HG03103 (cell line): ENCODE measurements around the gene TMEM19.
"Not testable (repeated sequence)": the region's sequence is repeated elsewhere in the genome, so short reads cannot be mapped to it uniquely, and the experiment has no call there.

Experiments used
- ATAC-seq: cut with Tn5 transposase; IDR thresholded peaks from one replicate; pipeline ENCODE4 v1.9.1; 2021; ENCODE audit warnings: low read depth; ENCODE audit not compliant: unreplicated experiment

The TMEM19 gene

DNA sequence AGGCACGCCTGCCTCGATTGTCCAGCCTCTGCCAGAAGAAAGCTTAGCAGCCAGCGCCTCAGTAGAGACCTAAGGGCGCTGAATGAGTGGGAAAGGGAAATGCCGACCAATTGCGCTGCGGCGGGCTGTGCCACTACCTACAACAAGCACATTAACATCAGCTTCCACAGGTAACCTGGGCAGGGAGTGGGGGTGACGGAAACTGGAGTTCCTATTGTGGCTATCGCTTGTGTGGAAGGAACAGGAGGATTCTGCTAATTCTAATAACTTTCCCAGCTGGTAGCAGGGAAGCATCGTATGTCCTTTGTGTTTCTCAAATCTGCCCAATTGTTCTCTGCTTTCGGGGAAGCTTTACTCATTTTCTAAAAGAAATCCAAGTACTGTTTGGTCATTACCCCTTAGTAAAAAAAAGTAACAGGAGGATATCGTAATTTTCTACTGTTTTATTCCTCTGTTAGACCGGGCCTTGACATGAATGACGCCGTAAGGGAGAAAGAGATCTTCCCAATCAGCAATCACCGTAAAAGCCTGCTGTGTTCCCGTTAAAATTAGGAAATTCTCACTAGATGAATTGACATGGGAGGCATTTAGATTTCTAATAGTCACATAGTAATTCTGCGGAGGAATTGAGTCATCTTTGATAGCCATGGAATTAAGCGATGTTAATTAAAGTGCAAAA lies 21.3 kb upstream of the TMEM19 start:
- ATAC-seq = peak; percentile 8

DNA sequence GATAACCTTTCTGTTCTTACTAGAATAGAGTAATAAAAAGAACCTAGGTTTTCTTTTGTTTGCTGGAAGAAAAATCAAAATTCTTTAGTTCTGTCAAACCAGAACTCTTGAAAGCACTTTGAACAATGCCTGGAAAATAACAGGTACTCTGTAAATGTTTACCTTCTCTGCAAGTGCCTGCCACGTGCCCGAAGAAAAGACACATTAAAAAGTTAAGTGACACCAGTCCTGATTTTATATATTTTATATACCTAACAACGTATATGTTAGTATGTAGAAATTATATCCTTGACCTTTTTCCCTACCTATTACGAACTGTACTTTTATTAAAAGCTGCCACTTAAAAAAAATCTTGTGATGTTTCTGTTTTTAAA lies 20.8 kb upstream of the TMEM19 start:
- no peak for ATAC-seq

GRCh38 chr12:71666259-71666658 lies 19.6 kb upstream of the TMEM19 start:
- no peak for ATAC-seq

GRCh38 chr12:71671311-71671710 lies 14.6 kb upstream of the TMEM19 start:
- ATAC-seq = no peak

DNA sequence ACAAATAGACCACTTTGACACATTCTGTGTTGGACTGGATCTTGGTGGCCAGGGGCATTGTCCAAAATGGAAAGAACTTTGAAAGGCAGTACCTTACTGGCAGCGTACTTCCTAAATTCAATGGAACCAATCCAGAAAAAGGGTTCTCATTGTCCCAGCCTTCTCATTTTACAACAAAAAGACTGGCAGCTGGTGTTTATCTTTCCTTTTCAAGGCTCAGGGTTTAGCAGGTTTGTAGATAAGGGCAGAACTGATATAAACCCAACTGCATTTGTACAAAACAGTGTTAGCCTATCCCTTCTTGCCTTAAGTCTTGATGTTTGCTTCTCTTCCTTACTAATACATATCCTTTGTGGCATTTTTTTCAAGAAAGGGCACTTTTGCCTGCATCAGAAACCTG lies 14.1 kb upstream of the TMEM19 start:
- ATAC-seq = no peak

DNA sequence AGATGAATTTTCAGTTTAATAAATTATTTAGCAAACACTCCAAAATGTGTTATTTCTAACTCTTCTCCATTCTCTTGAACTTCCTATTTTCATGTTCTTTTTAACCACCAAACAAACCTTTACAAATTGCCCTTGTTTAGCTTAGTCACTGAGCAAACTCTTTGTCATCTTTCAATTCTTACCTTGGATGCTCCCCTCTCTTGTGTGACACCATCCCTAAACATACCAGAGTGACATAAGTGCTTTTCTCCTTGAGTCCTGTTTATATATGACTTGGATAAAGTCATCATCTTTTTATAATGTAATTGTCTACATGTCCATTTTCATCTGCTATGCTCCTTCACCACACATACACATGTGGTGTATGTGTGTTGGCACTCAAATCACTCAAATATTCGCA lies 3.4 kb upstream of the TMEM19 start:
- ATAC-seq = no peak

GRCh38 chr12:71683633-71684032 lies 2.2 kb upstream of the TMEM19 start:
- no peak for ATAC-seq

GRCh38 chr12:71684081-71684480 lies 1.8 kb upstream of the TMEM19 start:
- ATAC-seq = no peak

DNA sequence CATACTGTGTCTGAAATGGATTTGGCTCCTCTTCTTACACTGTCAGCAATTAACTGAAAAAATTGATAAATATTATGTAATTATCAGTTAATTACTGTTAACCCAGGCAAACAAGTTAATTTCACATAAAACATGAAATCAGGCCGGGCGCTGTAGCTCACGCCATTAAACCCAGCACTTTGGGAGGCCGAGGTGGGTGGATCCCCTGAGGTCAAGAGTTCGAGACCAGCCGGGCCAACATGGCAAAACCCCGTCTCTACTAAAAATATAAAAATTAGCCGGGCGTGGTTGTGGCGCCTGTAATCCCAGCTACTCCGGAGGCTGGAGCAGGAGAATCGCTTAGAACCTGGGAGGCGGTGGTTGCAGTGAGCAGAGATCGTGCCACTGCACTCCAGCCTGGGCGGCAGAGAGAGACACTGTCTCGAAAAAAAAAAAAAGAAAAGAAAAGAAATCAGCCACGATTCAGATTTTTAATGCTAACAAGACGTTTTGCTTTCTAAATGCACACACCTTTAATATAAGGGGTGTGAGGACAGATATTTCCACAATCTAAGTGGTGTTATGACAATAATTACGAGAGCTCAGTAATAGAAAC lies 473 bp upstream of the TMEM19 start:
- ATAC-seq = no peak

- ATAC-seq = no peak
Measured at GRCh38 chr12:71686658-71687025, 760 bp downstream of the TMEM19 start.

DNA sequence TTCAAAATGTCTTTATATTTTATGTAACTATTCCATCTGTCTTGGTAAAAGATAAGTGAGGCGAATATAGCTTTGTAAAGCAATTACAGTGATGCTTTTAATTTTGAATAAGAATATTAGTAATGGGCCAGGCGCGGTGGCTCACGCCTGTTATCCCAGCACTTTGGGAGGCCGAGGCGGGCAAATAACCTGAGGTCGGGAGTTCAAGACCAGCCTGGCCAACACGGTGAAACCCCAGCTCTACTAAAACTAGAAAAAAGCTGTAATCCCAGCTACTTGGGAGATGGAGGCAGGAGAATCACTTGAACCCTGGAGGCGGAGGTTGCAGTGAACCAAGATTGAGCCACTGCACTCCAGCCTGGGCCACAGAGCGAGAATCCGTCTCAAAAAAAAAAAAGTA lies 1.3 kb downstream of the TMEM19 start:
- ATAC-seq = not testable (repeated sequence)

DNA sequence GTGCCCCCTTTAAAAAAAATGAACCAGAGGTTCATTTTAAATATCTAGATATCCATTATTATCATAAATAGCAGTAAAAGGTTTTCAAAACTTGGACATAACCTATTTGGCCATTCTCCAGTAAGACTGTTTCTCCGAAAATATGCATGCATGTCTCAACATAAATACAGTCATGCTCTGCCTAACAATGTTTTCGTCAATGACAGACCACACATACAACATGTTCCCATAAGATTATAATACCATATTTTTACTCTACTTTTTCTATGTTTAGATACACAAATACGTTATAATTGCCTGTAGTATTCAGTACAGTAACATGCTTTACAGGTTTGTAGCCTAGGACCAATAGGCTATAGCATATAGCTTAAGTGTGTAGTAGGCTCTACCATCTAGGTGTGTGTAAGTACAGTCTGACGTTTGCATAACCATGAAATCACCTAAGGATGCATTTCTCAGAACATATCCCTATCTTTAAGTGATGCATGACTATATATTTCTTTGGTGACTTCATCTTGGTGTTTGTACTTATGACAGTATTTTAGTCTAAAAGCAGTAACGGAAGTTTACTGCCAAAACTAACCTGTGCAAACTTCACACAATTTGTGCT lies 3.2 kb downstream of the TMEM19 start:
- ATAC-seq = no peak

- no peak for ATAC-seq
Measured at GRCh38 chr12:71691504-71692129, 5.7 kb downstream of the TMEM19 start.

- no peak for ATAC-seq
Measured at GRCh38 chr12:71693126-71693525, 7.2 kb downstream of the TMEM19 start.

GRCh38 chr12:71693651-71694050 lies 7.8 kb downstream of the TMEM19 start:
- peak; percentile 15 for ATAC-seq

DNA sequence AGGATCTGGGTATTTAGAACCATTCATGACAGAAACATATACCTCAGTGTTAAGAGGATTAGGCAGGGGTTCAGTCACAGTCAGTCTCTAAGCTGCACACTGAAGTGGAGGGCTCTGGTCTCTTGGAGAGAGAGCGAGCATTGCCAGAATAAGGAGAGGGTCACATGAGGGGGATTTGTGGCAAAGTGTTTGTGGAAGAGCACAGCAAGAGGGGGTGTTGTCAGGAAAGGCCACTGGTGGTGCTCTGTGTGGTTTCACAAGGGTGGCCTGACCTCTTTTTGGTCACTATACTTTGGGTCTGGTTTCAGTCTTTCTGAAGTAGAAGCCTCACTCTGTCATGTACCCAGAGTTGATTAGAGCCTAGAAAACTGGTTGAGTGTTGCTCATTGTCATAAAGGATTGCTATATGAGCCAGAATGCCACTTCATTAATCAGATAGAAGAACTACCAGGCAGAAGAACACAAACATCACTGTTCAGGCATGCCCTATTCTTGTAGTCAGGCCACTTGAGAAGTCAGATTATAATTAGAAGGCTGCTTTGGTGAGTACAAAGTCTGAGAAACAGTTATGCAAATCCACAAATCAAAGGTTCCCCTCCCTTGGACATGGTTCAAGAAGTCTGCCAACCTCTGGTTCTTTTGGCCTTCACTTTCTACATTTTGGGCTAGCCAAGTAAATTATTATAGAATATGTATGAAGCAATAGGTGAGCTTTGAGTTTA lies 8.4 kb downstream of the TMEM19 start:
- ATAC-seq = peak; percentile 82

DNA sequence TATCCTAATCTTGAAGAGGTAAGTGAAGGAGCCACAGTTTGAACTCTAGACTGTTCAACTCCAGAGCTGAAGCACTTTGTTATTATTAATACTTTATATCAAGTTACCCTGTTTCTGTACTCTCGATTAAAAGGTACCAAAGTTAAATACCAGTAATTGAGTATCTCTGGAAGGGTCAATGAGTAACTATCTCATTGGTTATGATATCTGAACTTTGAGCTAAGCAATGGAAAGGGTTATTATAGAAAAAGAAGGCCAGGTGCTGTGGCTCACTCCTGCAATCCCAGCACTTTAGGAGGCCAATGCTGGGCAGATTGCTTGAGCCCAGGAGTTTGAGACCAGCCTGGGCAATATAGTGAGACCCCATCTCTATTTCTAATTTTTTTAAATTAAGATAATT lies 9.9 kb downstream of the TMEM19 start:
- no peak for ATAC-seq

DNA sequence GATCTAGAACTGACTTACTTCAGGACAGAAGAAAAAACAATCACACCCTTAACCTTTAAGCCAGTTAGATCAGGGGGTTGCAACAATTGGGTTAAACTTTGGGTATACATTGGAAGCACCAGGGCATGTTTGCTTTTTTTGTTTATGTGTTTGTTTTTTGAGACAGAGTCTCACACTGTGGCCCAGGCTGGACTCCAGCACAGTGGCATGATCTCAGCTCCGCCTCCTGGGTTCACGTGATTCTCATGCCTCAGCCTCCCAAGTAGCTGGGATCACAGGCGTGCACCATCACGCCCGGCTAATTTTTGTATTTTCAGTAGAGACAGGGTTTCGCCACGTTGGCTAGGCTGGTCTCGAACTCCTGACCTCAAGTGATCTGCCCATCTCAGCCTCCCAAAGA lies 16.3 kb downstream of the TMEM19 start:
- ATAC-seq = not testable (repeated sequence)

DNA sequence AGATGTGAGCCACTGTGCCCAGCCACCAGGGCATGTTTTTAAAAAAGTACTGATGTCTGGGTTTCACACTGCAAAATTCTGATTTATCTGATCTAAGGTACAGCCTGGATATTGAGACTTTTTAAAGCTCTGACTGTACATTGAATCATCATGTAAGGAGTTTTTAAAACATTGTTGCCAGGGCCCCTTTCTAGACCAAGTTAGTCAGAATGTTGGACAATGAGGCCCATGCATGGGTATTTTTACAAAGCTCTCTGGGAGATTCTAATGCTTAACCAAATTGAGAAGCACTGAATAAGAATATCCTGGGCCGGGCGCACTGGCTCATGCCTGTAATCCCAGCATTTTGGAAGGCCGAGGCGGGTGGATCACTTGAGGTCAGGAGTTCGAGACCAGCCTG lies 16.7 kb downstream of the TMEM19 start:
- no peak for ATAC-seq

- no peak for ATAC-seq
Measured at GRCh38 chr12:71703206-71703605, 17.3 kb downstream of the TMEM19 start.

- ATAC-seq = no peak
Measured at GRCh38 chr12:71704920-71705319, 19.0 kb downstream of the TMEM19 start.
